Measurements from ENCODE around the gene UGT8. TPM values are rescaled to one million over a fixed set of nuclear protein-coding genes. Genes with fewer than 3 reads are reported as not detected.

Gene UGT8
- total RNA-seq, 1 experiment from 2014 or later, result 3.4 TPM

GRCh38 chr4:114701491-114701890, 102.9 kb downstream of the UGT8 start:
- no peaks in the 10 kb centered on the region for H3F3A ChIP-seq (ENCODE audit: low read length, unreplicated experiment)
- H3K27ac ChIP-seq (ENCODE audit: low read length), result no peak overlapping the region
- H3K4me3 ChIP-seq (ENCODE audit: low read length), result no peak overlapping the region
- H3K4me2 ChIP-seq (ENCODE audit: low read length), result no peak overlapping the region
- no peak overlapping the region for H3K9ac ChIP-seq (ENCODE audit: low read length)
- CTCF ChIA-PET, result no interaction called here
- H3K9me2 ChIP-seq (replicated peaks; ENCODE audit: low read length), result no peaks in the 10 kb centered on the region
- ATAC-seq, result no peak
- no peaks in the 10 kb centered on the region for H3K36me3 ChIP-seq (ENCODE audit: low read depth, low read length)
- no TSS peak for BruUV-seq (replicated peaks)
- POLR2A ChIA-PET (ENCODE audit: unreplicated experiment), result no interaction called here
- H3K9me3 ChIP-seq (ENCODE audit: low read length), result no peaks in the 10 kb centered on the region
- H3K79me2 ChIP-seq (ENCODE audit: low read length), result no peaks in the 10 kb centered on the region
- TF ChIP-seq EZH2phosphoT487 (IDR thresholded peaks at IDR 0.05; ENCODE audit: borderline replicate concordance, low read length), result no peak
- no peak for TF ChIP-seq CTCF (conservative IDR thresholded peaks at IDR 0.05; ENCODE audit: low read depth, low read length)
- no peak for TF ChIP-seq EZH2 (IDR thresholded peaks at IDR 0.05; ENCODE audit: low read length, unreplicated experiment)
- H3K27me3 ChIP-seq (ENCODE audit: low read length), result no peaks in the 10 kb centered on the region
- no peaks in the 10 kb centered on the region for H4K20me1 ChIP-seq (ENCODE audit: low read length)
- H2AFZ ChIP-seq (ENCODE audit: low read length), result no peak overlapping the region
- intact Hi-C loops (cut with micrococcal nuclease), result no loop called here
- DNase-seq, result no peak
- no peaks in the 10 kb centered on the region for H3K4me1 ChIP-seq (ENCODE audit: insufficient read depth, low read length)

GRCh38 chr4:114717432-114717831, 118.8 kb downstream of the UGT8 start:
- Histone ChIP-seq H3F3A (ENCODE audit: low read length, unreplicated experiment) (no peaks in the 10 kb centered on the region), H3K9ac (ENCODE audit: low read length) (no peak overlapping the region), H4K20me1 (ENCODE audit: low read length) (no peaks in the 10 kb centered on the region), H3K79me2 (ENCODE audit: low read length) (no peaks in the 10 kb centered on the region), H3K9me3 (ENCODE audit: low read length) (no peaks in the 10 kb centered on the region), H3K4me2 (ENCODE audit: low read length) (no peak overlapping the region), H3K4me1 (ENCODE audit: insufficient read depth, low read length) (no peaks in the 10 kb centered on the region), H3K9me2 (replicated peaks; ENCODE audit: low read length) (no peaks in the 10 kb centered on the region), H3K27me3 (ENCODE audit: low read length) (no peaks in the 10 kb centered on the region), H3K36me3 (ENCODE audit: low read depth, low read length) (no peaks in the 10 kb centered on the region), H3K4me3 (ENCODE audit: low read length) (no peak overlapping the region), H3K27ac (ENCODE audit: low read length) (no peak overlapping the region), H2AFZ (ENCODE audit: low read length) (no peak overlapping the region)
- intact Hi-C loops (cut with micrococcal nuclease), result no loop called here
- ATAC-seq, result no peak
- no peak for TF ChIP-seq EZH2phosphoT487 (IDR thresholded peaks at IDR 0.05; ENCODE audit: borderline replicate concordance, low read length)
- TF ChIP-seq CTCF (conservative IDR thresholded peaks at IDR 0.05; ENCODE audit: low read depth, low read length), result no peak
- TF ChIP-seq EZH2 (IDR thresholded peaks at IDR 0.05; ENCODE audit: low read length, unreplicated experiment), result no peak
- ChIA-PET POLR2A (ENCODE audit: unreplicated experiment) (no interaction called here), CTCF (no interaction called here)
- BruUV-seq (replicated peaks), result no TSS peak
- DNase-seq, result no peak

- no peaks in the 10 kb centered on the region for H4K20me1 ChIP-seq (ENCODE audit: low read length)
- no TSS peak for BruUV-seq (replicated peaks)
- no peak for ATAC-seq
Observed at GRCh38 chr4:114725066-114725465, 126.5 kb downstream of the UGT8 start.

More at GRCh38 chr4:114725066-114725465, 126.5 kb downstream of the UGT8 start:
- DNase-seq, result no peak
- Histone ChIP-seq H3K9ac (ENCODE audit: low read length) (no peak overlapping the region), H3K79me2 (ENCODE audit: low read length) (no peaks in the 10 kb centered on the region), H3F3A (ENCODE audit: low read length, unreplicated experiment) (no peaks in the 10 kb centered on the region), H3K4me1 (ENCODE audit: insufficient read depth, low read length) (no peaks in the 10 kb centered on the region), H3K36me3 (ENCODE audit: low read depth, low read length) (no peaks in the 10 kb centered on the region), H3K9me2 (replicated peaks; ENCODE audit: low read length) (no peaks in the 10 kb centered on the region), H3K27me3 (ENCODE audit: low read length) (no peaks in the 10 kb centered on the region), H3K27ac (ENCODE audit: low read length) (no peak overlapping the region), H2AFZ (ENCODE audit: low read length) (no peak overlapping the region), H3K4me2 (ENCODE audit: low read length) (no peak overlapping the region), H3K4me3 (ENCODE audit: low read length) (no peak overlapping the region), H3K9me3 (ENCODE audit: low read length) (no peaks in the 10 kb centered on the region)
- POLR2A ChIA-PET (ENCODE audit: unreplicated experiment), result no interaction called here
- intact Hi-C loops (cut with micrococcal nuclease), result no loop called here
- CTCF ChIA-PET, result no interaction called here
- no peak for TF ChIP-seq EZH2 (IDR thresholded peaks at IDR 0.05; ENCODE audit: low read length, unreplicated experiment)
- TF ChIP-seq EZH2phosphoT487 (IDR thresholded peaks at IDR 0.05; ENCODE audit: borderline replicate concordance, low read length), result no peak
- TF ChIP-seq CTCF (conservative IDR thresholded peaks at IDR 0.05; ENCODE audit: low read depth, low read length), result no peak
